Esophagus muscularis mucosa (tissue), 4 donors: Measurements from ENCODE around the gene OR10J1. TPM values are rescaled to one million over a fixed set of nuclear protein-coding genes. Genes with fewer than 3 reads are reported as not detected.

Experiments
- DNase-seq: peaks from one replicate; pipeline ENCODE4 v3.0.0-alpha.2; 2017; ENCODE audit errors: extremely low spot score
- H3K27ac ChIP-seq, 4 donors: fragments of 200-600 bp; sonication (generic); replicated peaks in 1 of 4; 1 replicate in 3 of 4; 2 replicates in 1 of 4; pipeline ENCODE4 v1.5.1; 2016 to 2019; ENCODE audit warnings: mild to moderate bottlenecking in 1 of 4
- H3K27me3 ChIP-seq, 4 donors: fragments of 200-600 bp; sonication (generic); one replicate each; pipeline versions ENCODE4 v1.5.1 to v1.6.0; 2016 to 2019
- H3K36me3 ChIP-seq, 4 donors: fragments of 200-600 bp; sonication (generic); one replicate each; pipeline ENCODE4 v1.5.1; 2016 to 2019
- H3K4me1 ChIP-seq, 4 donors: fragments of 200-600 bp; sonication (generic); one replicate each; pipeline ENCODE4 v1.5.1; 2016 to 2019
- H3K4me3 ChIP-seq, 4 donors: fragments of 200-600 bp; sonication (generic); 1 replicate in 2 of 4; 2 replicates in 2 of 4; pipeline ENCODE4 v1.5.1; 2016 to 2019; ENCODE audit warnings: mild to moderate bottlenecking in 4 of 4, moderate library complexity in 1 of 4
- H3K9me3 ChIP-seq, 4 donors: fragments of 200-600 bp; sonication (generic); 1 replicate in 3 of 4; 2 replicates in 1 of 4; pipeline ENCODE4 v1.5.1; 2016 to 2019
- CTCF ChIP-seq, 3 experiments: fragments of 200-600 bp in 2 of 3; fragments of 450-650 bp in 1 of 3; sonication (generic) in 2 of 3; IDR thresholded peaks; one replicate each; pipeline ENCODE4 v1.5.1; 2017 to 2019; ENCODE audit warnings: antibody characterized with exemption in 3 of 3, mild to moderate bottlenecking in 2 of 3, moderate library complexity in 1 of 3
- EP300 ChIP-seq: sonication (generic); formaldehyde crosslinking; IDR thresholded peaks from one replicate; pipeline ENCODE4 v1.6.1; 2017; ENCODE audit warnings: antibody characterized with exemption
- POLR2A ChIP-seq: fragments of 450-650 bp; IDR thresholded peaks from one replicate; pipeline ENCODE4 v1.6.1; 2017; ENCODE audit warnings: antibody characterized with exemption, moderate library complexity, mild to moderate bottlenecking, low read depth
- POLR2AphosphoS5 ChIP-seq, 2 donors: sonication (generic); formaldehyde crosslinking; IDR thresholded peaks; one replicate each; pipeline ENCODE4 v1.6.1; 2017; ENCODE audit warnings: antibody characterized with exemption in 2 of 2
- WGBS: methylation state at CpG from one replicate; pipeline ENCODE4 v1.1.5; 2018; 5-methylcytosine and 5-hydroxymethylcytosine counted together
- intact Hi-C: fragments of 100-400 bp; cut with DNase I; formaldehyde crosslinking; loops from one replicate; pipeline ENCODE4 v1.15.1; 2023
- total RNA-seq, 4 donors: library from RNA; depleted of rRNA; stranded (reverse); fragments of >200 nt; gene quantifications; one replicate each; pipeline versions ENCODE4 v1.1.0 to v1.2.1, GENCODE V29; 2016

The OR10J1 gene
- total RNA-seq, 4 donors from 2014 or later, result not detected

DNA sequence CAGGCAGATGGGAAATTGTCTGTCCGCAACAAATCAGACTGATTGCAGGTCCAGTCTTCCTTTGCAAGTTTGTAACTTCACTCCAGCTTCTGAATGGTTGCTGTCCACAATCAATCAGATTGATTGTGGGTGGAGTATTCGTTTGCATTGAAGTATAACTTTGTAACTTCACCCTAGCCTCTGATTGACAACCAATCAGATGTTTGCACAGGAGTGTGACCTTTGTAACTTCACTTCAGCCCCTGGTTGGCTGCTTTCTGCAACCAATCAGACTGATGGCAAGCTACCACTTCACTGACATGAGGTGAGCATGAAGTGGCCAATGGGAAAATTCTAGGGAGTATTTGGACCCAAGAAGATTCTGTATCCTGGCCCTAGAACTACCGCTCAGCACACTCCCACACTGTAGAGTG lies 25.7 kb downstream of the OR10J1 start:
- no peaks in the 10 kb centered on the region for H3K36me3 ChIP-seq
- no peak overlapping the region for H3K27ac ChIP-seq
- WGBS, result 88% methylated on average over 3 of the region's 3 CpGs
- H3K4me1 ChIP-seq, result no peaks in the 10 kb centered on the region
- H3K4me3 ChIP-seq, result no peak overlapping the region
- intact Hi-C loops, result no loop called here
- TF ChIP-seq POLR2A (no peak), EP300 (no peak)
- H3K27me3 ChIP-seq, result no peaks in the 10 kb centered on the region
- no peak for DNase-seq
- H3K9me3 ChIP-seq, result peaks cover 0 to 18% (median 8%) of the 10 kb centered on the region in 4 donors

DNA sequence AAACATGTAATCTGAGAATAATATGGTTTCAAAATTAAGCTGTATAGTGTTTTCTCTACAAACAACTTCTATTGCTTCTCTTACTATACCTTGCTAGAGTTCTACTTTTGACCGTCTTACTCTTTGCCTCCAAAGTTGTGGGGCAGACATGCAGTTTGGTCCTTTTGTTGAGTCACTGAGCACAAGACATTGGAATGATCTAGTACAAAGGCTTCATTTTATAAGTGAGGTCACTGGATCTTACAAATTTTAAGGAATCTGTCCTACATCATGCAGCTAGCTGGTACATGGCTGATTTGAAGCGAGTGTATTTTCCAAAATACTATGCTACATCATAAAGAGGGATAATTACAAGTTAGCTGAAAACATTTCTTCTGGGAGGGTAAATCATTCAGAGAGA lies 28.8 kb downstream of the OR10J1 start:
- Histone ChIP-seq H3K4me1 (no peaks in the 10 kb centered on the region), H3K36me3 (no peaks in the 10 kb centered on the region)
- WGBS, result 87% methylated on average over 2 of the region's 2 CpGs

GRCh38 chr1:159469921-159470533 lies 30.5 kb downstream of the OR10J1 start:
- TF ChIP-seq POLR2A, result no peak
- no peak for TF ChIP-seq CTCF (IDR thresholded peaks at IDR 0.05)
- no peak for TF ChIP-seq EP300
- TF ChIP-seq POLR2AphosphoS5 (IDR thresholded peaks at IDR 0.05), result no peak

More for the DNA sequence above, 28.8 kb downstream of the OR10J1 start:
- no peak for DNase-seq
- Histone ChIP-seq H3K4me3 (no peak overlapping the region), H3K9me3 (no peaks in the 10 kb centered on the region), H3K27ac (no peak overlapping the region), H3K27me3 (no peaks in the 10 kb centered on the region)
- intact Hi-C loops, result no loop called here
- no peak for TF ChIP-seq CTCF (IDR thresholded peaks at IDR 0.05)
- TF ChIP-seq POLR2AphosphoS5 (IDR thresholded peaks at IDR 0.05), result no peak
- TF ChIP-seq EP300, result no peak
- no peak for TF ChIP-seq POLR2A

DNA sequence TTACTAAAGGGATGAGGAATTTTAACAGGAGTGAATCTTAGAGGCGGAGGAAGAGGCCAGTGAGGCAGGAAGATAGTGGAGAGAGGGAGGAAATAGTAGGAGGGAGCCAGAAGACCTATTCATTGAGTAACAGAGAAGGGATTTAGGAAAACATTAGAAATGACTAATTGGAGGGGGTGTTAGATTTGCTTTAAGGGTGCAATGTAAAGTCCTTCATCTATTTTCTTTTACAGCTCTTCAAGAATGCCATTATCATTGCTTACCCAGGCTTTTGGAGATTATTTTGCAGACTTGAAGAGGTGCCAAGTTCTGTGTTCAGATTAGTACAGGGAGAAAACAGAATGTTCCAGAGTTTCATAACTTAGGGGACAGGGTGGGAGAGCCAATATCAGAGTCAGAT lies 33.8 kb downstream of the OR10J1 start:
- no peaks in the 10 kb centered on the region for H3K9me3 ChIP-seq
- TF ChIP-seq CTCF (IDR thresholded peaks at IDR 0.05), result no peak
- TF ChIP-seq POLR2AphosphoS5 (IDR thresholded peaks at IDR 0.05), result no peak
- TF ChIP-seq EP300, result no peak
- TF ChIP-seq POLR2A, result no peak
- H3K27ac ChIP-seq, result no peak overlapping the region
- intact Hi-C loops, result no loop called here
- H3K4me1 ChIP-seq, result no peaks in the 10 kb centered on the region
- WGBS, result 73% methylated on average over 1 of the region's 1 CpG
- H3K36me3 ChIP-seq, result no peaks in the 10 kb centered on the region
- DNase-seq, result no peak
- no peaks in the 10 kb centered on the region for H3K27me3 ChIP-seq
- H3K4me3 ChIP-seq, result no peak overlapping the region

More at GRCh38 chr1:159469921-159470533, 30.5 kb downstream of the OR10J1 start:
- no peak for DNase-seq
- Histone ChIP-seq H3K9me3 (no peaks in the 10 kb centered on the region), H3K36me3 (no peaks in the 10 kb centered on the region), H3K27me3 (no peaks in the 10 kb centered on the region), H3K27ac (no peak overlapping the region), H3K4me3 (no peak overlapping the region), H3K4me1 (no peaks in the 10 kb centered on the region)
- intact Hi-C loops, result no loop called here
- 52% methylated on average over 4 of the region's 4 CpGs for whole genome bisulfite sequencing

DNA sequence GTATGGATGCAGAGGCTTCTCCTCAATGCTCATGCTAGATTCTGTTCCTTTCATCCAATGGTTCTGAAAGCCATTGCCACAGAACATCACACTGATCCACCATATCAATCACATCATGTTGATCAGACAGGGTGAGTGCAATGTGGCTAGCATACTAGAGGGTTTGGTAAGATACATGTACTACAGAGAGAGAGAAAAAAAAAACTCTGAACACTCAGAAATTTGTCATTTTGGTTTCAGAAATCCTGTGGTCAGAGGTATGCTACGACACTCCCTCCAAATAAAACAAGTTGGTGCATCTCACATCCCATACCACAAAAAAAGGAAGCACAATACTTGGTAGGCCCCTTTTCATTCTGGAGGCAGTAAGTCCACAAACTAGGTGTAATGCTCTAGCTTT lies 35.4 kb downstream of the OR10J1 start:
- intact Hi-C loops, result no loop called here
- H3K27ac ChIP-seq, result no peak overlapping the region

More for the DNA sequence above, 35.4 kb downstream of the OR10J1 start:
- Histone ChIP-seq H3K9me3 (no peaks in the 10 kb centered on the region), H3K36me3 (no peaks in the 10 kb centered on the region), H3K4me3 (no peak overlapping the region), H3K4me1 (no peaks in the 10 kb centered on the region), H3K27me3 (no peaks in the 10 kb centered on the region)
- no peak for DNase-seq
- TF ChIP-seq POLR2AphosphoS5 (IDR thresholded peaks at IDR 0.05) (no peak), POLR2A (no peak), CTCF (IDR thresholded peaks at IDR 0.05) (no peak), EP300 (no peak)
- WGBS, result 82% methylated on average over 1 of the region's 1 CpG
